ENCODE data around the gene ESR1.

ESR1 gene

GRCh38 chr6:151796842-151797530 lies 10.5 kb upstream of the ESR1 start:
- no peak for ATAC-seq
- no peak for TF ChIP-seq ARNTL (CRISPR knock-in tag; IDR thresholded peaks at IDR 0.05; ENCODE audit: borderline replicate concordance, low read depth)
- TF ChIP-seq ISL1 (CRISPR knock-in tag; IDR thresholded peaks at IDR 0.05) = no peak
- TF ChIP-seq, protein P1, sequence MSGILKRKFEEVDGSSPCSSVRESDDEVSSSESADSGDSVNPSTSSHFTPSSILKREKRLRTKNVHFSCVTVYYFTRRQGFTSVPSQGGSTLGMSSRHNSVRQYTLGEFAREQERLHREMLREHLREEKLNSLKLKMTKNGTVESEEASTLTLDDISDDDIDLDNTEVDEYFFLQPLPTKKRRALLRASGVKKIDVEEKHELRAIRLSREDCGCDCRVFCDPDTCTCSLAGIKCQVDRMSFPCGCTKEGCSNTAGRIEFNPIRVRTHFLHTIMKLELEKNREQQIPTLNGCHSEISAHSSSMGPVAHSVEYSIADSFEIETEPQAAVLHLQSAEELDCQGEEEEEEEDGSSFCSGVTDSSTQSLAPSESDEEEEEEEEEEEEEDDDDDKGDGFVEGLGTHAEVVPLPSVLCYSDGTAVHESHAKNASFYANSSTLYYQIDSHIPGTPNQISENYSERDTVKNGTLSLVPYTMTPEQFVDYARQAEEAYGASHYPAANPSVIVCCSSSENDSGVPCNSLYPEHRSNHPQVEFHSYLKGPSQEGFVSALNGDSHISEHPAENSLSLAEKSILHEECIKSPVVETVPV (CRISPR knock-in tag; IDR thresholded peaks at IDR 0.05) = no peak
- no peak for TF ChIP-seq ESRRG (CRISPR knock-in tag; IDR thresholded peaks at IDR 0.05)
- TF ChIP-seq, protein P2, sequence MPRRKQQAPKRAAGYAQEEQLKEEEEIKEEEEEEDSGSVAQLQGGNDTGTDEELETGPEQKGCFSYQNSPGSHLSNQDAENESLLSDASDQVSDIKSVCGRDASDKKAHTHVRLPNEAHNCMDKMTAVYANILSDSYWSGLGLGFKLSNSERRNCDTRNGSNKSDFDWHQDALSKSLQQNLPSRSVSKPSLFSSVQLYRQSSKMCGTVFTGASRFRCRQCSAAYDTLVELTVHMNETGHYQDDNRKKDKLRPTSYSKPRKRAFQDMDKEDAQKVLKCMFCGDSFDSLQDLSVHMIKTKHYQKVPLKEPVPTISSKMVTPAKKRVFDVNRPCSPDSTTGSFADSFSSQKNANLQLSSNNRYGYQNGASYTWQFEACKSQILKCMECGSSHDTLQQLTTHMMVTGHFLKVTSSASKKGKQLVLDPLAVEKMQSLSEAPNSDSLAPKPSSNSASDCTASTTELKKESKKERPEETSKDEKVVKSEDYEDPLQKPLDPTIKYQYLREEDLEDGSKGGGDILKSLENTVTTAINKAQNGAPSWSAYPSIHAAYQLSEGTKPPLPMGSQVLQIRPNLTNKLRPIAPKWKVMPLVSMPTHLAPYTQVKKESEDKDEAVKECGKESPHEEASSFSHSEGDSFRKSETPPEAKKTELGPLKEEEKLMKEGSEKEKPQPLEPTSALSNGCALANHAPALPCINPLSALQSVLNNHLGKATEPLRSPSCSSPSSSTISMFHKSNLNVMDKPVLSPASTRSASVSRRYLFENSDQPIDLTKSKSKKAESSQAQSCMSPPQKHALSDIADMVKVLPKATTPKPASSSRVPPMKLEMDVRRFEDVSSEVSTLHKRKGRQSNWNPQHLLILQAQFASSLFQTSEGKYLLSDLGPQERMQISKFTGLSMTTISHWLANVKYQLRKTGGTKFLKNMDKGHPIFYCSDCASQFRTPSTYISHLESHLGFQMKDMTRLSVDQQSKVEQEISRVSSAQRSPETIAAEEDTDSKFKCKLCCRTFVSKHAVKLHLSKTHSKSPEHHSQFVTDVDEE (CRISPR knock-in tag; IDR thresholded peaks at IDR 0.05) = no peak
- no peak for TF ChIP-seq RARB (CRISPR knock-in tag; IDR thresholded peaks at IDR 0.05)
- TF ChIP-seq SNAI2 (CRISPR knock-in tag; IDR thresholded peaks at IDR 0.05) = no peak

DNA sequence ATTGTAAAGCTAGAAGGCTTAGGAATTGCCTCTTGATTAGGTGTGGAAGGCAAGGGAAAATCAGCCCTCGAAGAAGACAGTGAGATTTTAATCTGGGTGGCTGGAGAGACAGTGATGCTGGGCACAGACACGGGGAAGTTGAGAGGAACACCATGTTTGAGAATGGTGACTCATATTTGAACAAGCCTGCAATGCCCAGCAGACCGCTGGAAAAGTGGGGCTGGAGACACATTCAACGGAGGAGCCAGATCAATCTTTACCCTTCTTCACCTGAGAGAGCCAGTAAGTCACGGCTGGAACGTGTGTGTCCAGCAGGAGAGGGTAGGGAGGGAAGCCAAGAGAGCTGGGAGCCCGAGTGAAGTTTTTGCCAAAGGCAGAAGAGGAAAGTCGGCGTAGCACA lies 3.7 kb upstream of the ESR1 start:
- no peak for ATAC-seq
- TF ChIP-seq ZFP30 (CRISPR knock-in tag; IDR thresholded peaks at IDR 0.05) = no peak
- no peak for TF ChIP-seq BACH2 (CRISPR knock-in tag; IDR thresholded peaks at IDR 0.05; ENCODE audit: borderline replicate concordance)
- TF ChIP-seq, protein P2 (CRISPR knock-in tag; IDR thresholded peaks at IDR 0.05) = no peak
- TF ChIP-seq ZFP3 (CRISPR knock-in tag; IDR thresholded peaks at IDR 0.05) = no peak
- TF ChIP-seq ZC3H10 (CRISPR knock-in tag; IDR thresholded peaks at IDR 0.05) = no peak
- TF ChIP-seq, protein P3, sequence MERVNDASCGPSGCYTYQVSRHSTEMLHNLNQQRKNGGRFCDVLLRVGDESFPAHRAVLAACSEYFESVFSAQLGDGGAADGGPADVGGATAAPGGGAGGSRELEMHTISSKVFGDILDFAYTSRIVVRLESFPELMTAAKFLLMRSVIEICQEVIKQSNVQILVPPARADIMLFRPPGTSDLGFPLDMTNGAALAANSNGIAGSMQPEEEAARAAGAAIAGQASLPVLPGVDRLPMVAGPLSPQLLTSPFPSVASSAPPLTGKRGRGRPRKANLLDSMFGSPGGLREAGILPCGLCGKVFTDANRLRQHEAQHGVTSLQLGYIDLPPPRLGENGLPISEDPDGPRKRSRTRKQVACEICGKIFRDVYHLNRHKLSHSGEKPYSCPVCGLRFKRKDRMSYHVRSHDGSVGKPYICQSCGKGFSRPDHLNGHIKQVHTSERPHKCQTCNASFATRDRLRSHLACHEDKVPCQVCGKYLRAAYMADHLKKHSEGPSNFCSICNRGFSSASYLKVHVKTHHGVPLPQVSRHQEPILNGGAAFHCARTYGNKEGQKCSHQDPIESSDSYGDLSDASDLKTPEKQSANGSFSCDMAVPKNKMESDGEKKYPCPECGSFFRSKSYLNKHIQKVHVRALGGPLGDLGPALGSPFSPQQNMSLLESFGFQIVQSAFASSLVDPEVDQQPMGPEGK (CRISPR knock-in tag; IDR thresholded peaks at IDR 0.05; ENCODE audit: borderline replicate concordance) = no peak
- TF ChIP-seq, protein P4, sequence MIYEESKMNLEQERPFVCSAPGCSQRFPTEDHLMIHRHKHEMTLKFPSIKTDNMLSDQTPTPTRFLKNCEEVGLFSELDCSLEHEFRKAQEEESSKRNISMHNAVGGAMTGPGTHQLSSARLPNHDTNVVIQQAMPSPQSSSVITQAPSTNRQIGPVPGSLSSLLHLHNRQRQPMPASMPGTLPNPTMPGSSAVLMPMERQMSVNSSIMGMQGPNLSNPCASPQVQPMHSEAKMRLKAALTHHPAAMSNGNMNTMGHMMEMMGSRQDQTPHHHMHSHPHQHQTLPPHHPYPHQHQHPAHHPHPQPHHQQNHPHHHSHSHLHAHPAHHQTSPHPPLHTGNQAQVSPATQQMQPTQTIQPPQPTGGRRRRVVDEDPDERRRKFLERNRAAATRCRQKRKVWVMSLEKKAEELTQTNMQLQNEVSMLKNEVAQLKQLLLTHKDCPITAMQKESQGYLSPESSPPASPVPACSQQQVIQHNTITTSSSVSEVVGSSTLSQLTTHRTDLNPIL (CRISPR knock-in tag; IDR thresholded peaks at IDR 0.05; ENCODE audit: low read depth) = no peak
- TF ChIP-seq ESRRG (CRISPR knock-in tag; IDR thresholded peaks at IDR 0.05) = no peak
- no peak for TF ChIP-seq GLIS3 (CRISPR knock-in tag; IDR thresholded peaks at IDR 0.05)
- TF ChIP-seq POU6F1 (CRISPR knock-in tag; IDR thresholded peaks at IDR 0.05; ENCODE audit: borderline replicate concordance, low read depth) = no peak
- TF ChIP-seq TOX (CRISPR knock-in tag; IDR thresholded peaks at IDR 0.05; ENCODE audit: borderline replicate concordance) = no peak
- TF ChIP-seq CSDC2 (CRISPR knock-in tag; IDR thresholded peaks at IDR 0.05) = no peak
